Measurements from ENCODE around the gene RIN3.

DNA sequence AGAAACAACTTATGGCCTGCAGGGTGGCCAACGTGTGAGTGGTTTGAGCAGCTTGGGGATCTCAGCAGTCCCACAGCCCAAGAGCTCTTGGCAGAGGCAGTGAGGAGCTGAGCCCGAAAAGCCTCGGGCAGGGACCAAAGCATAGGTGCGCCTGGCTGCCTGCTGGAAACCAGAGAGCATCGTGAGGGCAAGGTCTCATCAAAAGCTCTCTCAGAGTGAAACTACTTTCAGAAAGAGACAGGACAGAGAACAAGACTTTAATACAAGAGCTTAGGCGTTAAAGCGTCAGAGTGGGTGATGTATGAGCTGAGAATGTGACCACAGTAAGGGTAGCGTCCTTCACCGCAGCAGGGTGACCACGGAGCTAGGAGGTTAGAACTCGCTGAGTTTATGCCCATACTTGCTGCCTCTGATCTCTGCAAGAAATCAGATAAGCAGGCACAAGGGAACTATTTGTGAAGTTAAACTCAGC is 204.0 kb downstream of the RIN3 start:
- TF ChIP-seq, protein P1, sequence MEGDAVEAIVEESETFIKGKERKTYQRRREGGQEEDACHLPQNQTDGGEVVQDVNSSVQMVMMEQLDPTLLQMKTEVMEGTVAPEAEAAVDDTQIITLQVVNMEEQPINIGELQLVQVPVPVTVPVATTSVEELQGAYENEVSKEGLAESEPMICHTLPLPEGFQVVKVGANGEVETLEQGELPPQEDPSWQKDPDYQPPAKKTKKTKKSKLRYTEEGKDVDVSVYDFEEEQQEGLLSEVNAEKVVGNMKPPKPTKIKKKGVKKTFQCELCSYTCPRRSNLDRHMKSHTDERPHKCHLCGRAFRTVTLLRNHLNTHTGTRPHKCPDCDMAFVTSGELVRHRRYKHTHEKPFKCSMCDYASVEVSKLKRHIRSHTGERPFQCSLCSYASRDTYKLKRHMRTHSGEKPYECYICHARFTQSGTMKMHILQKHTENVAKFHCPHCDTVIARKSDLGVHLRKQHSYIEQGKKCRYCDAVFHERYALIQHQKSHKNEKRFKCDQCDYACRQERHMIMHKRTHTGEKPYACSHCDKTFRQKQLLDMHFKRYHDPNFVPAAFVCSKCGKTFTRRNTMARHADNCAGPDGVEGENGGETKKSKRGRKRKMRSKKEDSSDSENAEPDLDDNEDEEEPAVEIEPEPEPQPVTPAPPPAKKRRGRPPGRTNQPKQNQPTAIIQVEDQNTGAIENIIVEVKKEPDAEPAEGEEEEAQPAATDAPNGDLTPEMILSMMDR (IDR thresholded peaks at IDR 0.05; ENCODE audit: insufficient read depth, low read depth, low read length) = no peak
- no peak for TF ChIP-seq EZH2 (IDR thresholded peaks at IDR 0.05; ENCODE audit: insufficient read depth, low read length)

All from astrocyte (in vitro differentiated cells and primary cell).